NCI-H345 treated with DMSO at 0.1 percent for 48 hours (cell line): ENCODE measurements around the gene MRPL11.
A peak's percentile ranks its signal among the peaks of the same experiment; 100 is the strongest.

Experiments
- DNase-seq: peaks from one replicate; lab custom pipeline; 2025; ENCODE audit not compliant: unreplicated experiment; lab: John Stamatoyannopoulos, UW

MRPL11 gene

GRCh38 chr11:66407651-66408050, 31.0 kb downstream of the MRPL11 start:
- DNase-seq, result no peak

- DNase-seq, result no peak
Measured at GRCh38 chr11:66393954-66394353, 44.7 kb downstream of the MRPL11 start.

- no peak for DNase-seq
Measured at GRCh38 chr11:66391322-66391721, 47.3 kb downstream of the MRPL11 start.

GRCh38 chr11:66388780-66389386, 49.8 kb downstream of the MRPL11 start:
- peak; percentile 27 for DNase-seq

GRCh38 chr11:66386171-66387069, 52.2 kb downstream of the MRPL11 start:
- DNase-seq, result peak; percentile 63
